KMS-11 (cell line): ENCODE measurements around the gene NCKAP1.

Source experiments
- H2AFZ ChIP-seq: fragments of 200-600 bp; sonication (generic); 2 replicates; pipeline ENCODE4 v1.6.1; 2016; ENCODE audit warnings: antibody characterized with exemption, mixed run types, low read depth
- H3K27ac ChIP-seq: fragments of 200-600 bp; sonication (generic); 2 replicates; pipeline ENCODE4 v1.6.1; 2016; ENCODE audit warnings: mild to moderate bottlenecking, mixed run types
- H3K27me3 ChIP-seq: fragments of 200-600 bp; sonication (generic); 2 replicates; pipeline ENCODE4 v1.6.1; 2017; ENCODE audit warnings: mild to moderate bottlenecking, low read depth, mixed run types, moderate library complexity; ENCODE audit not compliant: insufficient read depth
- H3K36me3 ChIP-seq: fragments of 200-600 bp; sonication (generic); 2 replicates; pipeline ENCODE4 v1.6.1; 2017; ENCODE audit warnings: mild to moderate bottlenecking, mixed run types; ENCODE audit not compliant: insufficient read depth
- H3K4me1 ChIP-seq: fragments of 200-600 bp; sonication (generic); 2 replicates; pipeline ENCODE4 v1.6.1; 2016; ENCODE audit warnings: mild to moderate bottlenecking, low read depth, mixed run types; ENCODE audit not compliant: poor library complexity, severe bottlenecking
- H3K4me2 ChIP-seq: fragments of 200-600 bp; sonication (generic); 2 replicates; pipeline ENCODE4 v1.7.0; 2016; ENCODE audit warnings: mild to moderate bottlenecking, mixed run types
- H3K4me3 ChIP-seq: fragments of 200-600 bp; sonication (generic); IDR thresholded peaks from 2 replicates; pipeline ENCODE4 v1.6.1; 2017; ENCODE audit warnings: low read depth, low read length, mixed read lengths; ENCODE audit not compliant: insufficient read depth
- H3K79me2 ChIP-seq: fragments of 200-600 bp; sonication (generic); 2 replicates; pipeline ENCODE4 v1.6.1; 2016; ENCODE audit warnings: low read depth, mixed run types; ENCODE audit not compliant: insufficient read depth
- H3K9ac ChIP-seq: fragments of 200-600 bp; sonication (generic); 2 replicates; pipeline ENCODE4 v1.6.1; 2016; ENCODE audit warnings: mild to moderate bottlenecking, mixed run types
- H4K20me1 ChIP-seq: fragments of 200-600 bp; sonication (generic); 2 replicates; pipeline ENCODE4 v1.6.1; 2016; ENCODE audit warnings: mild to moderate bottlenecking, mixed run types; ENCODE audit not compliant: insufficient read depth
- TF ChIP-seq, protein P1 (sequence below): fragments of 200-600 bp; sonication (generic); conservative IDR thresholded peaks from 2 replicates; pipeline ENCODE4 v1.6.1; 2017; ENCODE audit warnings: low read depth, mild to moderate bottlenecking, antibody characterized with exemption, low read length, moderate library complexity, mixed read lengths

NCKAP1 gene

DNA sequence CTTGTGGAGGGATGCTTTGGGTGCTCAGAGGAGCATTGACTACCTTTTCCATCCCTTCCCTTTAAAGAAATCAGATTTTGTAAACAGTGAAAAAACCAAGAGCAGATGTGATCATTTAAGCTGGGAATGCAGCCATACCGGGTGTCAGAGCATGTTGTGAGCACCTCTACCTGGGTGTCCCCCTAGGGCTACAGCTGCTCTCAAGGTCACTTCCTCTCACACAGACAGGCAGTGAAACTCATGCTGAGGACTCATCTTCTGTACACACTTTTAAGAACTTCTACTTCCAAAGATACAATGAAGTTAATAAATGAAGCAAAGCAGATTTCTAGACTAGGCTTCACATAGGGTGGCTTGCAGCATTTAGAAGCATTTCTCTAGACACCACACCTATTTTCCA, 123.4 kb downstream of the NCKAP1 start:
- H3K4me1 ChIP-seq = peaks cover 9% of the 10 kb centered on the region
- H3K4me3 ChIP-seq = no peak overlapping the region
- TF ChIP-seq, protein P1, sequence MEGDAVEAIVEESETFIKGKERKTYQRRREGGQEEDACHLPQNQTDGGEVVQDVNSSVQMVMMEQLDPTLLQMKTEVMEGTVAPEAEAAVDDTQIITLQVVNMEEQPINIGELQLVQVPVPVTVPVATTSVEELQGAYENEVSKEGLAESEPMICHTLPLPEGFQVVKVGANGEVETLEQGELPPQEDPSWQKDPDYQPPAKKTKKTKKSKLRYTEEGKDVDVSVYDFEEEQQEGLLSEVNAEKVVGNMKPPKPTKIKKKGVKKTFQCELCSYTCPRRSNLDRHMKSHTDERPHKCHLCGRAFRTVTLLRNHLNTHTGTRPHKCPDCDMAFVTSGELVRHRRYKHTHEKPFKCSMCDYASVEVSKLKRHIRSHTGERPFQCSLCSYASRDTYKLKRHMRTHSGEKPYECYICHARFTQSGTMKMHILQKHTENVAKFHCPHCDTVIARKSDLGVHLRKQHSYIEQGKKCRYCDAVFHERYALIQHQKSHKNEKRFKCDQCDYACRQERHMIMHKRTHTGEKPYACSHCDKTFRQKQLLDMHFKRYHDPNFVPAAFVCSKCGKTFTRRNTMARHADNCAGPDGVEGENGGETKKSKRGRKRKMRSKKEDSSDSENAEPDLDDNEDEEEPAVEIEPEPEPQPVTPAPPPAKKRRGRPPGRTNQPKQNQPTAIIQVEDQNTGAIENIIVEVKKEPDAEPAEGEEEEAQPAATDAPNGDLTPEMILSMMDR = no peak
- no peak overlapping the region for H3K4me2 ChIP-seq
- no peak overlapping the region for H3K9ac ChIP-seq
- no peak overlapping the region for H2AFZ ChIP-seq
- H3K79me2 ChIP-seq = no peaks in the 10 kb centered on the region
- no peaks in the 10 kb centered on the region for H4K20me1 ChIP-seq
- H3K36me3 ChIP-seq = no peaks in the 10 kb centered on the region
- H3K27me3 ChIP-seq = no peaks in the 10 kb centered on the region
- no peak overlapping the region for H3K27ac ChIP-seq

- no peak overlapping the region for H3K4me3 ChIP-seq
- H3K79me2 ChIP-seq = no peaks in the 10 kb centered on the region
- H3K27ac ChIP-seq = no peak overlapping the region
- no peaks in the 10 kb centered on the region for H3K27me3 ChIP-seq
- H3K9ac ChIP-seq = no peak overlapping the region
- H2AFZ ChIP-seq = no peak overlapping the region
- no peaks in the 10 kb centered on the region for H4K20me1 ChIP-seq
- no peaks in the 10 kb centered on the region for H3K4me1 ChIP-seq
- H3K36me3 ChIP-seq = no peaks in the 10 kb centered on the region
- H3K4me2 ChIP-seq = no peak overlapping the region
- TF ChIP-seq, protein P1 = no peak
Observed at GRCh38 chr2:182913064-182913463, 125.2 kb downstream of the NCKAP1 start.

- Histone ChIP-seq H3K4me2 (no peak overlapping the region), H2AFZ (no peak overlapping the region), H3K36me3 (no peaks in the 10 kb centered on the region), H3K4me1 (no peaks in the 10 kb centered on the region), H3K9ac (no peak overlapping the region), H3K79me2 (no peaks in the 10 kb centered on the region), H3K27me3 (no peaks in the 10 kb centered on the region), H3K27ac (no peak overlapping the region), H4K20me1 (no peaks in the 10 kb centered on the region), H3K4me3 (no peak overlapping the region)
- TF ChIP-seq, protein P1 = no peak
Observed at GRCh38 chr2:182912518-182912915, 125.7 kb downstream of the NCKAP1 start.

- H3K79me2 ChIP-seq = no peaks in the 10 kb centered on the region
- H3K27ac ChIP-seq = no peak overlapping the region
- H3K9ac ChIP-seq = no peak overlapping the region
- no peaks in the 10 kb centered on the region for H3K36me3 ChIP-seq
- no peak overlapping the region for H3K4me2 ChIP-seq
- no peaks in the 10 kb centered on the region for H3K27me3 ChIP-seq
- no peaks in the 10 kb centered on the region for H3K4me1 ChIP-seq
- TF ChIP-seq, protein P1 = no peak
- H2AFZ ChIP-seq = no peak overlapping the region
- H4K20me1 ChIP-seq = no peaks in the 10 kb centered on the region
- no peak overlapping the region for H3K4me3 ChIP-seq
Observed at GRCh38 chr2:182911813-182912517, 126.3 kb downstream of the NCKAP1 start.
